Activated T-cell treated with anti-CD3 and anti-CD28 coated beads, Interleukin-2, amount 50 U/mL, for 48 hours (primary cell): ENCODE measurements around the gene ATF7IP.

Source experiments
- DNase-seq, 2 experiments: peaks; one replicate each; pipeline ENCODE4 v3.0.0-alpha.2; 2020

The ATF7IP gene

DNA sequence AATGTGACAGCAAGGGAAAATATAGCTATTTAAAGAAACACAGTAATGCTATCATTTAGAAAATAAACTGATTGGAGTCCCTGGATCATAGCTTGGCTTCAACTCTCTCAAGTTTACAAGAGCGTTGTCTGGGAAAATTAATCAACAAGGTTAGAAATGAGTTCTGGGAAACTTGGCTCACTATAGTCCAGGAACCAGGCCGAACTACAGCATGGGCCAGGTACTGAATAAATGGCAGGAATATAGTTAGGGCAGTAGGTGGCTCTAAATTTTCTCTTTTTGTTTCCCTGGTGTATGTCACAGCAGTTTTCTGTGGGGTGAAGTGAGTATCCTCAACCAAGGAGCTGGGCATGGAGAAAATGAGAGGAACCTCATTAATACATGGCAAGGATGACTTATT is 129.8 kb downstream of the ATF7IP start:
- DNase-seq, result no peak

DNA sequence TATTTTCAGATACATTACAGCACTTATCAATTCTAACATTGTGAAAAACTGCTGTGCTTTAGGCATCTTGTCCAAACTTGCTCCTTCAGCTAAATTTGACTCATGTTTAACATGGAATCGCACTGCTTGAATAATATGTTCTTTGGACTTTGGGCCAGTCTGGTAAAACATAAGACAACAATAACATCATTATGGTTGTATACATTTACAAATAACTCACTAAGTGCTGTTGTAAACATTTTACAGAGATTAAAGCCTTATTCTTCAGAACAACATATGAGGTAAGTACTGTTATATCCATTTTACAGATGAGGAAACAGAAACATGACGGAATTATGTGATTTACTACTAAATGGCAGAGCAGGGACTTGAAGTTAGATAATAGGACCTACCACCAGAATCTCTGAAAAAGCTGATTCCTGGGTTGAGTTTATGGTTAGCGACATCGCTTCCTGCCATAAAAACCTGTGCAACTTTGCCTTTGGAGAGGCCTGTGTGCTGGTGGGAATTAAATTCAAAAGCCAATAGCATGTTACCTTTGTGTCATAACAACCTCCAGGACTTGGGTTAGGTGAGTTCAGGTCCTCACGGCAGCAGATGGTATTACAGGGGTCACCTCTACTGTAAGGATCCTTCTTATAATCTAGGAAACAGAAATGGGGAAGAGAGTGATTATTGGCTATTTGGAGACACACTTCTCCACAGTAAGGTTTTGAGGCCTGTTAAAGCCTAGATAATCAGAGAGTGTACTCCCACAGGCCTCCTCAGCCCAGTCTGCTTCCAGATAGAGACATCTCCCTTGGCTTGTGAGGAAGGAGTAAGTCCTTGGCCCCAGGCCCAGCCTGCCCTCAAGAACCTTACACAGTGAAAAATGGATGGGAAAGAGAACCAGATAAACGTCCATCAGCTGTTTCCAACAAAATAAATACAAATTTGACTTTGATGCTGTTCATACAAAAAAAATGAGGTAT is 140.4 kb downstream of the ATF7IP start:
- no peak for DNase-seq

DNA sequence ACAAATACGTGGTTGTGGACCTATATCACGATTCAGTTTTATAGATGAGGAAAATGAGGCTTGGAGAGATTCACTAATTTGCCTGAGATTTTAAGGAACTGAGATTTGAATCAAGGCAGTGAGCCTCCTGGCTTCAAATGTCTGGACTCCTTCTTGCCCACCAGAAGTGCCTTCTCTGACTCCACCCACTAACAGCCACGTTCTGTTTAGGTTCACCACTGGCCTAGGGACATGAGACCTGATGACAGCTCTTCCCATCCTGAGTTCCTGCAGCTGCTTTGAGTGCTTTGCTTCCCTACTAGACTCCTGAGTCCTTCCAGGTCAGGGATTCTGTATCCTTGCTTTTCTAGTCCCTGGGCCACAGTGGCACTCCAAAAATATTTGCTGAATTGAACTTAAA is 145.1 kb downstream of the ATF7IP start:
- DNase-seq, result no peak

DNA sequence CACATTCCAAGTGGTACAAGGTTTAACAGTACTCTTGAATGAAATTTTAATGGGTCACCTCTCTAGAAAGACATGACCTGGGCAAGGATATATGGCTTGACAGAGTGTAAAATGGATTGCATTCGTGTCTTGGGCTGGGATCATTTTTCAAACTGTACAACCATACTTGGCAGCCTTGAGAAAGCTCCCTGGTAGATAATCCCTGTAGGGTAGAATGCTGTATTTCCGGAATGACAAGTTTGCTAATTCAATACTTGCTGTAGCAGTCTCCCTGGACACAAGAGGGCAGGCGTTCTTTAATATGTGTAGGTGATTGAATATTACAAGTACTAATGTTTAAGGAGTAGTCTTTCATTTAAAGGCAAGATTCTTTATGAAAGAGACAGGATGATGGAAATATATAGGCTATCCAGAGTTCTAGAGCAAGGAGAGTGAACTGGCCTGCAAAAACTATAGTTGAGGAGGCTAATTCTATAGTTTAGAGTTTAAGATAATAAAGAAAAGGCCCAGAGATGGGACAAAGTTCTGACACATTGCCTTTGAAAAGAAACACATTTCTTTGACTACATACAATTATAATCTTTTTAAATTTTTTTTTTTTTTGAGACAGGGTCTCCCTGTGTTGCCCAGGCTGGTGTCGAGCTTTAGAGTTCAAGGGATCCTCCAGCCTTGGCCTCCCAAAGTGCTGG is 148.8 kb downstream of the ATF7IP start:
- DNase-seq, result no peak

- DNase-seq, result no peak
Observed at GRCh38 chr12:14514946-14515345, 149.5 kb downstream of the ATF7IP start.

DNA sequence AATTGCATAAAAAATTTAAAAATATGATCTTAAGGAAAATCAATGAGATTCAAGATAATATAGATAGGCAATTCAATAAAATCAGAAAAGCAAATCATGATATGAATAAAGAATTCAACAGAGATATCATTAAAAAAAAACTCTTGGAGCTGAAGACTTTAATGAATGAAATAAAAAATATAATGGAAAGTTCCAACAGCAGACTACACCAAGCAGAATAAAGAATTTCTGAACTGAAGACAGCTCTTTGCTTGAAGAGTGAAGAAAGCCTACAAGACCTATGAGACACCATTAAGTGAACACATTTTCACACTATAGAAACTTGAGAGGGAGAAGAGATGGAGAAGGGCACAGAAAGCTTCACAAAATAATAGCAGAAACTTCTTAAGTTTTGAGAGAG is 156.3 kb downstream of the ATF7IP start:
- DNase-seq, result no peak

DNA sequence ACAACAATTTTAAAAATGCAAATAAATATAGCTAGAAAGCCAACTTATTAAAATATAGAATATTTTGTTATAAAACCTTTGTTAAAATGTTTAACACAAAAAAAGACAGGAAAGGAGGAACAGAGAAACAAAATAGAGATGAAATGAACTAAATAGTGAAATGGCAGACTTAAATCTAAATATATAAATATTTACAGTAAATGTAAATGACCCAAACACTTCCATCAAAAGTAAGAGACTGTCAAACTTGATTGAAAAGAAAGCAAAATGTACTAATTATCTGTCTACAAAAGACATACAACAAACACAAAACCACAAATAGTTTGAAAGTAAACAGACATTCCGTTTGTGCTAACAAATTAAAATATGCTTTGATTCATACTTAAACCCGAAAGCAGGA is 160.5 kb downstream of the ATF7IP start:
- no peak for DNase-seq

DNA sequence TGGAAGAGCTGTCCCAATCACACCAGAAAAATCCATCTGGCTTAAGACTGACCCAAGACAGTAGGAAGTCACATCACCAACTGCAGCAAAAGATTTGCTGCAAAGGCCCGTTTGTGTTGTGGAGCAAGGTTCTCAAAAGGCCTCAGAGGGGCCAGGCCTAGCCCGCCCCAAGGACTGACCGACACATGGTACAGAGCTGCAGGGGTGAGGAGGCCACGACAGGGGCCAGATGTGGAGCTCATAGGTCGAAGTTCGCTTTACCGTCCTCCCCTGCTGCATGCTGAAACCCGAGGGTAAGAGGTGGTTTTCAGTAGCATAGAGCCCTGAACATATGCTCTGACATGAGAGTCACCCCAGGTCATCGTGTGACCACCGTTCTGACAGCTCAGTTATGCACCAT is 166.7 kb downstream of the ATF7IP start:
- DNase-seq, result no peak

DNA sequence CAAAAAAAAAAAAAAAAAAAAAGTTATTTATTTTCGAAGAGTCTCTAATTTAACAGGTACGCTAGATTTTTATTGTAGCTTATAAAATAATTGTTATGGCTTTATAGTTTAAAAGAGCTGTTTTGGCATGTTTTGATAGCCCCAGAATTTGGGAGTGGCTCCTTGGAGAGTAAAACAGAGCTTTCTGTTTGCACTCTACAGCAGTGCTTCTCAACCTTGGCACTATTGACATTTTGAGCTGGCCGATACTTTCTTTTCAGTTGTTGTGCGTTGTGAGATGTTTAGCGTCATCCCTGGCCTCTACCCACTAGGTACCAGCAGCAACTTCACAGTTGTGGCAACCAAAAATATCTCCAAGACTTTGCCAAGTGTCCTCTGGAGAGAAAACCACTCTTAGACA is 171.6 kb downstream of the ATF7IP start:
- no peak for DNase-seq

- no peak for DNase-seq
Observed at GRCh38 chr12:14540801-14541462, 175.4 kb downstream of the ATF7IP start.

DNA sequence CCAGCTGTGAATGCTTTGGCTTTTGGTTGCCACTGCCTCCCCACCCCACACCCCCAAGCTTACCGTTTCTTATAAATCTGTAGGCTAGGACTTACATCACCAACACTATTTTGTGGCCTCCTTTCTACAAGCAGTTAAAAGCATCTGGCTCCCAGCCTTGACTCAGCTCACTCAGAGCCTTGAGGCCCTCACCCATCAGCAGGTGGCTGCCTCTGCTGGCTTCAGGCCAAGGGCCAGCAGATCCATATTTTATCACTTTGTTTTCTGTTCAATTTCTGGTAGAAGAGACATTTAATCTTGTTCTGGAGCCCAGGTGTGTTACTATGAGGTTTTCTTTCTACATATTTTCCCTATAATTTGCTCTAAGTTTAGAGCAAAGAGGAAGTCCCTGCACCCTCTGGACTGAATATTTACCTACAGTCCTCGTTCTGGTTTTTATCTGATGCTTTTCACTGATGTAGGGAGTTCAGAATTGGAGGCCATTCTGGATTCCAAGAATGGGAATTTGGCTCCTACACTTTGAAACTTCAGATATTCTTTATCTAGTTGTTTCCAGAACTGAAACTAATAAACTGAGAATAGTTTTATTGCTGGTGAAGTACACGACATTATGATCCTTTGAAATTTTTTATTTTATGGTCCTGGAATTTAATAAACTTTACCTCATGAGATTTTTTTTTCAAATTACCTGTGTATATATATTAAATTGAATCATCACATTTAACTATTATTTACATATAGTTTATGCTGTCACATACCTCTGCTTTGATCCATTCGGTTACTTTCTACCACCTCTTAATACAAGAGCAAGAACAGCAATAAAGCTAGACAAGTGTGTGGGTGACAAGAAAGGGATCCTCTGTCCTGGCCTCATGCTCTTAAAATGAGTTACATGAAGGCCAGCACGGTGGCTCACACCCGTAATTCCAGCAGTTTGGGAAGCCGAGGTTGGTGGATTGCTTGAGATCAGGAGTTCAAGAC is 180.0 kb downstream of the ATF7IP start:
- no peak for DNase-seq

GRCh38 chr12:14547571-14547970 is 182.1 kb downstream of the ATF7IP start:
- no peak for DNase-seq

DNA sequence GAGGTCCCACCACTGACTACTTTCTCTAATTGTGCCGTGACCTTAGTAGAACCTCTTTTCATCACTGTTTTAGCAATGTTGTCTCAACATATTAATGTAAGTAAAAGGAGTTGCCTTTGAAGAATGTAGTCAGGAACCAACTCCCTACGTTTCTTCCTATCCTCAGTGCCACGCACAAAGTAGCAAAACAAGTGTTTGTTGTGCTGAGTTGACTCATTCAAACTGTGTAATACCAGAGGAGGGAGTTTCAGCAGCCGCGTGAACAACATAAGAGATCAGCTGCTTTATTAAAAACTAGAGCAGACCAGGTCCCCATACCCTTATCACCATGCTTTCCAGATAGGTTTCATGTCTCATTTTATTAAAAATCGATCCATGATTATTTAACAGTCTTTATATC is 183.1 kb downstream of the ATF7IP start:
- DNase-seq, result no peak
